ENCODE data around the gene IGIP. TPM values are rescaled to one million over a fixed set of nuclear protein-coding genes. Genes with fewer than 3 reads are reported as not detected.

The IGIP gene
- total and polyA plus RNA-seq, 8 donors, result 2.6 to 8.0 (median 5.8) TPM

GRCh38 chr5:140142856-140143255, 17.1 kb downstream of the IGIP start:
- Histone ChIP-seq H3K9me3 (no peaks in the 10 kb centered on the region), H3K27ac (no peak overlapping the region), H3K36me3 (no peaks in the 10 kb centered on the region), H3K4me3 (no peak overlapping the region), H3K27me3 (no peaks in the 10 kb centered on the region), H3K4me1 (peaks cover 3 to 10% (median 8%) of the 10 kb centered on the region in 3 donors)
- TF ChIP-seq, protein P1, sequence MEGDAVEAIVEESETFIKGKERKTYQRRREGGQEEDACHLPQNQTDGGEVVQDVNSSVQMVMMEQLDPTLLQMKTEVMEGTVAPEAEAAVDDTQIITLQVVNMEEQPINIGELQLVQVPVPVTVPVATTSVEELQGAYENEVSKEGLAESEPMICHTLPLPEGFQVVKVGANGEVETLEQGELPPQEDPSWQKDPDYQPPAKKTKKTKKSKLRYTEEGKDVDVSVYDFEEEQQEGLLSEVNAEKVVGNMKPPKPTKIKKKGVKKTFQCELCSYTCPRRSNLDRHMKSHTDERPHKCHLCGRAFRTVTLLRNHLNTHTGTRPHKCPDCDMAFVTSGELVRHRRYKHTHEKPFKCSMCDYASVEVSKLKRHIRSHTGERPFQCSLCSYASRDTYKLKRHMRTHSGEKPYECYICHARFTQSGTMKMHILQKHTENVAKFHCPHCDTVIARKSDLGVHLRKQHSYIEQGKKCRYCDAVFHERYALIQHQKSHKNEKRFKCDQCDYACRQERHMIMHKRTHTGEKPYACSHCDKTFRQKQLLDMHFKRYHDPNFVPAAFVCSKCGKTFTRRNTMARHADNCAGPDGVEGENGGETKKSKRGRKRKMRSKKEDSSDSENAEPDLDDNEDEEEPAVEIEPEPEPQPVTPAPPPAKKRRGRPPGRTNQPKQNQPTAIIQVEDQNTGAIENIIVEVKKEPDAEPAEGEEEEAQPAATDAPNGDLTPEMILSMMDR (IDR thresholded peaks at IDR 0.05), result no peak
- intact Hi-C loops (cut with DNase I), result no loop called here
- 54 to 74% methylated on average over 7 of the region's 7 CpGs for WGBS, 2 donors
- ATAC-seq (no peak), FAIRE-seq (no peak), DNase-seq (no peak)

GRCh38 chr5:140143521-140144258, 18.0 kb downstream of the IGIP start:
- intact Hi-C loops (cut with DNase I), result no loop called here
- Histone ChIP-seq H3K27me3 (no peaks in the 10 kb centered on the region), H3K4me1 (peaks cover 3 to 10% (median 8%) of the 10 kb centered on the region in 3 donors), H3K36me3 (no peaks in the 10 kb centered on the region), H3K27ac (no peak overlapping the region), H3K4me3 (no peak overlapping the region), H3K9me3 (no peaks in the 10 kb centered on the region)
- FAIRE-seq (no peak), ATAC-seq (no peak), DNase-seq (no peak)
- TF ChIP-seq, protein P1 (IDR thresholded peaks at IDR 0.05), result no peak
- WGBS, 2 donors, result 94 to 96% methylated on average over 3 of the region's 3 CpGs

- Histone ChIP-seq H3K9me3 (no peaks in the 10 kb centered on the region), H3K4me1 (peaks cover 3 to 10% (median 8%) of the 10 kb centered on the region in 3 donors), H3K36me3 (no peaks in the 10 kb centered on the region), H3K27me3 (no peaks in the 10 kb centered on the region), H3K27ac (no peak overlapping the region), H3K4me3 (peak overlapping the region in 1 of 4 donors; percentile 41)
- WGBS, 2 donors, result 78 to 86% methylated on average over 3 of the region's 3 CpGs
- ATAC-seq (no peak), DNase-seq (no peak), FAIRE-seq (no peak)
- intact Hi-C loops (cut with DNase I), result no loop called here
- TF ChIP-seq, protein P1 (IDR thresholded peaks at IDR 0.05), result no peak
Observed at GRCh38 chr5:140145256-140145655, 19.5 kb downstream of the IGIP start.

DNA sequence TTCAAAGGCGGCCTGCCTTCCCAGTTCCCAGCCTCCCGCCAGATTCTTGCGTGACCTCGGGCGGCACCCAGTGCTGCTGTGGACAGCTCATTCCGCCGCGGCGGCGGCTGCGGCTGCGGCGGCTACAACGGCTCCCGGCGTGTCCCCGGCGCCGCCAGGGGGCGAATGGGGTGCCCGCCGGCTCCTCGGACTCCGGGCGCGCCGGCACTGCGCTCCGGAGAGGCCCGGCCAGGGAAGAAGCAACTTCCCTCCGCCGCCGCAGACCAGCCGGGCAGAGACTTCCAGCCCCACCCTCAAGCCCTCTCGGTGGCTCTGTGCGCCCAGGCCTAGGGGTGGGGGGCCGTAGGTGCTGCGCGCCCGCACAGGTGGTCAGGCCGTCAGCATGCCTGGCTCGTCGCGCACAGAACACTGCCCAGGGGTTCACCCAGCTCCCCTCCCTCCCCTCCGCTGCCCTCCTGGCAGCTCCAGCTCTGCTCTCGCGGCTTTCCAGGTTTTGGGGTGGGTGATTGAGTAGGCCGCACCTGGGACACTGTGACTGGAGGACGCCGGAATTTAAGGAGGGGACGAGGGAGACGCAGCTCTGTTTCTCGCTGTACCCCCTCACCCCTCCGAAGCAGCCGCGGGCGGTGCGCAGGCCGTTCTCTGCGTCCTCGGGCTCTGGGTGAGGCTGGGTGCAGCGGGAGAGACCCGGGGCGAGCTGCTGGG, 20.2 kb downstream of the IGIP start:
- Histone ChIP-seq H3K36me3 (no peaks in the 10 kb centered on the region), H3K27ac (no peak overlapping the region), H3K27me3 (no peaks in the 10 kb centered on the region), H3K4me3 (peak overlapping the region in 3 of 4 donors; percentile 15 to 41 (median 24)), H3K9me3 (no peaks in the 10 kb centered on the region), H3K4me1 (peaks cover 3 to 10% (median 8%) of the 10 kb centered on the region in 3 donors)
- TF ChIP-seq, protein P1 (IDR thresholded peaks at IDR 0.05), result peak; percentile 75 to 82 (median 78)
- FAIRE-seq, result no peak
- peak; percentile 61 to 92 (median 80) for DNase-seq
- intact Hi-C loops (cut with DNase I), result no loop called here
- WGBS, 2 donors, result 21 to 22% methylated on average over 60 to 64 of the region's 64 CpGs
- peak; percentile 94 to 97 (median 94) for ATAC-seq

- peaks cover 3 to 10% (median 8%) of the 10 kb centered on the region in 3 donors for H3K4me1 ChIP-seq
- WGBS, 2 donors, result 80% methylated on average over 14 of the region's 14 CpGs
- intact Hi-C loops (cut with DNase I), result no loop called here
- H3K27ac ChIP-seq, result no peak overlapping the region
- no peaks in the 10 kb centered on the region for H3K36me3 ChIP-seq
- TF ChIP-seq, protein P1 (IDR thresholded peaks at IDR 0.05), result no peak
- no peaks in the 10 kb centered on the region for H3K27me3 ChIP-seq
- no peak for ATAC-seq
- no peak for FAIRE-seq
- peak in 1 of 6 donors; percentile 57 for DNase-seq
- peak overlapping the region in 1 of 4 donors; percentile 41 for H3K4me3 ChIP-seq
- no peaks in the 10 kb centered on the region for H3K9me3 ChIP-seq
Observed at GRCh38 chr5:140146523-140146842, 20.7 kb downstream of the IGIP start.

All from pancreas (tissue), 10 donors.